Measurements from ENCODE around the gene RUNX2. TPM values are rescaled to one million over a fixed set of nuclear protein-coding genes. Genes with fewer than 3 reads are reported as not detected.

The RUNX2 gene
- total and polyA plus RNA-seq, 2 experiments from 2014 or later: 0.66 to 1.7 TPM

GRCh38 chr6:45488889-45489288, 160.8 kb downstream of the RUNX2 start:
- Mint-ChIP-seq H3K4me3 (no peak overlapping the region), H3K27ac (no peak overlapping the region), H3K9me3 (no peaks in the 10 kb centered on the region), H3K36me3 (ENCODE audit: low read depth) (no peaks in the 10 kb centered on the region), H3K27me3 (ENCODE audit: insufficient read depth, low read depth, poor library complexity) (no peaks in the 10 kb centered on the region), H3K4me1 (peaks cover 4% of the 10 kb centered on the region; the same call in 2 of the 3 replicates)
- H3K4me1 ChIP-seq (ENCODE audit: insufficient read depth): no peaks in the 10 kb centered on the region
- H3F3A ChIP-seq (replicated peaks; ENCODE audit: low read depth): no peaks in the 10 kb centered on the region
- H3K27ac ChIP-seq (ENCODE audit: low read depth): no peak overlapping the region
- H3K4me3 ChIP-seq: no peak overlapping the region
- DNase-seq (ENCODE audit: low spot score) (no peak), ATAC-seq (no peak)
- no peak overlapping the region for H2AFZ ChIP-seq
- 0 out of 2 replicates have a peak, but pooled peaks cover 3% of the 10 kb centered on the region for H3K9me2 ChIP-seq (ENCODE audit: insufficient read depth)
- H3K27me3 ChIP-seq (ENCODE audit: insufficient read depth): no peaks in the 10 kb centered on the region
- no peaks in the 10 kb centered on the region for H3K36me3 ChIP-seq (ENCODE audit: insufficient read depth)
- no peaks in the 10 kb centered on the region for H4K20me1 ChIP-seq (replicated peaks; ENCODE audit: insufficient read depth)
- no peak overlapping the region for H3K4me2 ChIP-seq
- TF ChIP-seq, protein P1, sequence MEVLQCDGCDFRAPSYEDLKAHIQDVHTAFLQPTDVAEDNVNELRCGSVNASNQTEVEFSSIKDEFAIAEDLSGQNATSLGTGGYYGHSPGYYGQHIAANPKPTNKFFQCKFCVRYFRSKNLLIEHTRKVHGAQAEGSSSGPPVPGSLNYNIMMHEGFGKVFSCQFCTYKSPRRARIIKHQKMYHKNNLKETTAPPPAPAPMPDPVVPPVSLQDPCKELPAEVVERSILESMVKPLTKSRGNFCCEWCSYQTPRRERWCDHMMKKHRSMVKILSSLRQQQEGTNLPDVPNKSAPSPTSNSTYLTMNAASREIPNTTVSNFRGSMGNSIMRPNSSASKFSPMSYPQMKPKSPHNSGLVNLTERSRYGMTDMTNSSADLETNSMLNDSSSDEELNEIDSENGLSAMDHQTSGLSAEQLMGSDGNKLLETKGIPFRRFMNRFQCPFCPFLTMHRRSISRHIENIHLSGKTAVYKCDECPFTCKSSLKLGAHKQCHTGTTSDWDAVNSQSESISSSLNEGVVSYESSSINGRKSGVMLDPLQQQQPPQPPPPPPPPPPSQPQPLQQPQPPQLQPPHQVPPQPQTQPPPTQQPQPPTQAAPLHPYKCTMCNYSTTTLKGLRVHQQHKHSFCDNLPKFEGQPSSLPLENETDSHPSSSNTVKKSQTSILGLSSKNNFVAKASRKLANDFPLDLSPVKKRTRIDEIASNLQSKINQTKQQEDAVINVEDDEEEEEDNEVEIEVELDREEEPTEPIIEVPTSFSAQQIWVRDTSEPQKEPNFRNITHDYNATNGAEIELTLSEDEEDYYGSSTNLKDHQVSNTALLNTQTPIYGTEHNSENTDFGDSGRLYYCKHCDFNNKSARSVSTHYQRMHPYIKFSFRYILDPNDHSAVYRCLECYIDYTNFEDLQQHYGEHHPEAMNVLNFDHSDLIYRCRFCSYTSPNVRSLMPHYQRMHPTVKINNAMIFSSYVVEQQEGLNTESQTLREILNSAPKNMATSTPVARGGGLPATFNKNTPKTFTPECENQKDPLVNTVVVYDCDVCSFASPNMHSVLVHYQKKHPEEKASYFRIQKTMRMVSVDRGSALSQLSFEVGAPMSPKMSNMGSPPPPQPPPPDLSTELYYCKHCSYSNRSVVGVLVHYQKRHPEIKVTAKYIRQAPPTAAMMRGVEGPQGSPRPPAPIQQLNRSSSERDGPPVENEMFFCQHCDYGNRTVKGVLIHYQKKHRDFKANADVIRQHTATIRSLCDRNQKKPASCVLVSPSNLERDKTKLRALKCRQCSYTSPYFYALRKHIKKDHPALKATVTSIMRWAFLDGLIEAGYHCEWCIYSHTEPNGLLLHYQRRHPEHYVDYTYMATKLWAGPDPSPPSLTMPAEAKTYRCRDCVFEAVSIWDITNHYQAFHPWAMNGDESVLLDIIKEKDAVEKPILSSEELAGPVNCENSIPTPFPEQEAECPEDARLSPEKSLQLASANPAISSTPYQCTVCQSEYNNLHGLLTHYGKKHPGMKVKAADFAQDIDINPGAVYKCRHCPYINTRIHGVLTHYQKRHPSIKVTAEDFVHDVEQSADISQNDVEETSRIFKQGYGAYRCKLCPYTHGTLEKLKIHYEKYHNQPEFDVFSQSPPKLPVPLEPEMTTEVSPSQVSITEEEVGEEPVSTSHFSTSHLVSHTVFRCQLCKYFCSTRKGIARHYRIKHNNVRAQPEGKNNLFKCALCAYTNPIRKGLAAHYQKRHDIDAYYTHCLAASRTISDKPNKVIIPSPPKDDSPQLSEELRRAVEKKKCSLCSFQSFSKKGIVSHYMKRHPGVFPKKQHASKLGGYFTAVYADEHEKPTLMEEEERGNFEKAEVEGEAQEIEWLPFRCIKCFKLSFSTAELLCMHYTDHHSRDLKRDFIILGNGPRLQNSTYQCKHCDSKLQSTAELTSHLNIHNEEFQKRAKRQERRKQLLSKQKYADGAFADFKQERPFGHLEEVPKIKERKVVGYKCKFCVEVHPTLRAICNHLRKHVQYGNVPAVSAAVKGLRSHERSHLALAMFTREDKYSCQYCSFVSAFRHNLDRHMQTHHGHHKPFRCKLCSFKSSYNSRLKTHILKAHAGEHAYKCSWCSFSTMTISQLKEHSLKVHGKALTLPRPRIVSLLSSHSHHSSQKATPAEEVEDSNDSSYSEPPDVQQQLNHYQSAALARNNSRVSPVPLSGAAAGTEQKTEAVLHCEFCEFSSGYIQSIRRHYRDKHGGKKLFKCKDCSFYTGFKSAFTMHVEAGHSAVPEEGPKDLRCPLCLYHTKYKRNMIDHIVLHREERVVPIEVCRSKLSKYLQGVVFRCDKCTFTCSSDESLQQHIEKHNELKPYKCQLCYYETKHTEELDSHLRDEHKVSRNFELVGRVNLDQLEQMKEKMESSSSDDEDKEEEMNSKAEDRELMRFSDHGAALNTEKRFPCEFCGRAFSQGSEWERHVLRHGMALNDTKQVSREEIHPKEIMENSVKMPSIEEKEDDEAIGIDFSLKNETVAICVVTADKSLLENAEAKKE (CRISPR knock-in tag; IDR thresholded peaks at IDR 0.05): no peak
- no peak for TF ChIP-seq ZNF331 (CRISPR knock-in tag; IDR thresholded peaks at IDR 0.05; ENCODE audit: low read depth)
- TF ChIP-seq POLR2AphosphoS5 (IDR thresholded peaks at IDR 0.05; ENCODE audit: low read depth): no peak
- no peak for TF ChIP-seq EZH2phosphoT487 (IDR thresholded peaks at IDR 0.05; ENCODE audit: unreplicated experiment)
- no peak for TF ChIP-seq EZH2 (IDR thresholded peaks at IDR 0.05; ENCODE audit: low read depth, unreplicated experiment)
- no peak for TF ChIP-seq CTCF (conservative IDR thresholded peaks at IDR 0.05; ENCODE audit: low read depth in 2 of 2)
- no peak for TF ChIP-seq ETS1 (IDR thresholded peaks at IDR 0.05)
- no peak for TF ChIP-seq NANOG (IDR thresholded peaks at IDR 0.05; ENCODE audit: borderline replicate concordance)
- no peak for TF ChIP-seq CREB1 (CRISPR knock-in tag; IDR thresholded peaks at IDR 0.05; ENCODE audit: low read depth)
- H3K79me2 ChIP-seq (replicated peaks; ENCODE audit: insufficient read depth): no peaks in the 10 kb centered on the region
